ENCODE results near the gene ADAMTS16. TPM values are rescaled to one million over a fixed set of nuclear protein-coding genes. Genes with fewer than 3 reads are reported as not detected.

ADAMTS16 gene
- polyA plus RNA-seq, 3 donors: not detected

DNA sequence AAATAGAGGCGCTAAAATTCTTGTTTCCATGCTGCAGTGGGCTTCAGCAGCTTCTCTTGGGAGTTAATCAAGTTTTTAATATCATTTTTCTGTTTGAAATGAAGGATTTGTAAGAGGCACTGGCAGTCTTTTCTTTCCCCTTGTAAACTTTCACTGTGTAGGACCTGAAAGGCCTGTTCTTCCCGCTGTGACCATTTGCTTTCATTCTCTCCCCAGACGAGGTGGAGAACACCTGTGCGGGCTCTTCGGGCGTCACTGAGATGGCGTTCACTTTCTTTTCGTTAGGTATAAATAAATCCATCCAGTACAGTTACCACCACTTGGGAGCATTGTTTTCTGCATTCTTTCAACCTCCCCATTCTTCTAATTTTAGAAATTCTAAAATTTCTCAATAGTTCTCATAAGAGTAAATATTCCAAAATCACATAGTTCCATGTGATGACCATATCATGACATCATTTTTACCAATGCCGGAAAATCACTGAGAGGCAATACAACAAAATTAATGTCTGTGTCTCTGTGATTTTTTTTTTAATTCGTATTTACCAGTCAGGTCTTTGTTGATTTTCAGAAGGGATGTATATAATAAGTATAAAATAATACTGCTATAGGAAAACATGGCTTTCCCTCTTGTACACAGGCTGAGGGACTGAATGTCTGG is 150.7 kb downstream of the ADAMTS16 start:
- Histone ChIP-seq H3K9me3 (replicated peaks in 1 of 2; ENCODE audit: control insufficient read depth in 1 of 2, insufficient read depth in 1 of 2, low read length in 2 of 2) (peaks cover 12 to 26% of the 10 kb centered on the region in 2 donors), H3K4me3 (replicated peaks in 1 of 3; ENCODE audit: low read depth in 2 of 3, low read length in 3 of 3) (no peak overlapping the region), H2AFZ (ENCODE audit: insufficient read depth, low read depth, low read length, poor library complexity, severe bottlenecking) (no peak overlapping the region), H3K9ac (ENCODE audit: insufficient read depth, low read length, poor library complexity, severe bottlenecking) (no peak overlapping the region), H3K27ac (ENCODE audit: low read depth in 1 of 2, low read length in 2 of 2) (no peak overlapping the region), H3K36me3 (replicated peaks in 1 of 2; ENCODE audit: control insufficient read depth in 1 of 2, insufficient read depth in 2 of 2, low read length in 2 of 2) (no peaks in the 10 kb centered on the region), H3K79me2 (ENCODE audit: insufficient read depth, low read length) (no peaks in the 10 kb centered on the region), H4K20me1 (ENCODE audit: insufficient read depth, low read length) (no peaks in the 10 kb centered on the region), H3K4me2 (replicated peaks; ENCODE audit: extremely low read depth, low read length, poor library complexity, severe bottlenecking) (no peak overlapping the region), H3K4me1 (ENCODE audit: control insufficient read depth in 1 of 2, insufficient read depth in 2 of 2, low read length in 2 of 2) (no peaks in the 10 kb centered on the region), H3K27me3 (ENCODE audit: control insufficient read depth in 2 of 2, insufficient read depth in 2 of 2, low read length in 2 of 2) (no peaks in the 10 kb centered on the region)
- H3K36me3 Mint-ChIP-seq: no peaks in the 10 kb centered on the region
- H3K27me3 Mint-ChIP-seq (ENCODE audit: low read depth in 3 of 3): peaks cover 0 to 3% (median 2%) of the 10 kb centered on the region in 3 donors
- H3K9me3 Mint-ChIP-seq: peaks cover 0 to 26% (median 14%) of the 10 kb centered on the region in 7 donors
- TF ChIP-seq, protein P1, sequence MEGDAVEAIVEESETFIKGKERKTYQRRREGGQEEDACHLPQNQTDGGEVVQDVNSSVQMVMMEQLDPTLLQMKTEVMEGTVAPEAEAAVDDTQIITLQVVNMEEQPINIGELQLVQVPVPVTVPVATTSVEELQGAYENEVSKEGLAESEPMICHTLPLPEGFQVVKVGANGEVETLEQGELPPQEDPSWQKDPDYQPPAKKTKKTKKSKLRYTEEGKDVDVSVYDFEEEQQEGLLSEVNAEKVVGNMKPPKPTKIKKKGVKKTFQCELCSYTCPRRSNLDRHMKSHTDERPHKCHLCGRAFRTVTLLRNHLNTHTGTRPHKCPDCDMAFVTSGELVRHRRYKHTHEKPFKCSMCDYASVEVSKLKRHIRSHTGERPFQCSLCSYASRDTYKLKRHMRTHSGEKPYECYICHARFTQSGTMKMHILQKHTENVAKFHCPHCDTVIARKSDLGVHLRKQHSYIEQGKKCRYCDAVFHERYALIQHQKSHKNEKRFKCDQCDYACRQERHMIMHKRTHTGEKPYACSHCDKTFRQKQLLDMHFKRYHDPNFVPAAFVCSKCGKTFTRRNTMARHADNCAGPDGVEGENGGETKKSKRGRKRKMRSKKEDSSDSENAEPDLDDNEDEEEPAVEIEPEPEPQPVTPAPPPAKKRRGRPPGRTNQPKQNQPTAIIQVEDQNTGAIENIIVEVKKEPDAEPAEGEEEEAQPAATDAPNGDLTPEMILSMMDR (IDR thresholded peaks at IDR 0.05): no peak
- WGBS (ENCODE audit: insufficient coverage): 92% methylated on average over 5 of the region's 10 CpGs
- H3K4me3 Mint-ChIP-seq: no peak overlapping the region
- no peak overlapping the region for H3K27ac Mint-ChIP-seq
- no peaks in the 10 kb centered on the region for H3K4me1 Mint-ChIP-seq
- DNase-seq: no peak
- intact Hi-C loops (cut with micrococcal nuclease): no loop called here

DNA sequence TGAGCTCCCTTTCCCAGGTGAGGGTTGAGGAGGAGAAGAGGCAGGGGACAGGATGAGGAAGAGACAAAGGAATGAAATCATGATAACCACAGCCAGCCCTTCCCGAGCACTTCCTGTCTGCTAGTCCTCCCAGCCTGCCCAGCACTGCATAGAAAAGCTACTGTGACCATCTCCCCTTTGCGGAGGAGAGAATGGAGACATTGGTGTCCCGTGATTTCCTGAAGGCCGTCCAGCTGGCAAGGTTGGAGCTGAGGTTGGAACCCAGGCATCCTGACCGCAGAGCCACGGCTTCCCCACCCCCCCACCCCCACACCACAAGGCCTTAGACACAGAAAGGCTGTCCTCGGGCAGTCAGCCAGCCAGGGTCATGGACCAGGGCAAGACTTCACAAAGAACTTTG is 151.2 kb downstream of the ADAMTS16 start:
- no peak overlapping the region for H3K4me3 Mint-ChIP-seq
- no peaks in the 10 kb centered on the region for H3K4me1 Mint-ChIP-seq
- Histone ChIP-seq H3K4me1 (ENCODE audit: control insufficient read depth in 1 of 2, insufficient read depth in 2 of 2, low read length in 2 of 2) (no peaks in the 10 kb centered on the region), H4K20me1 (ENCODE audit: insufficient read depth, low read length) (no peaks in the 10 kb centered on the region), H2AFZ (ENCODE audit: insufficient read depth, low read depth, low read length, poor library complexity, severe bottlenecking) (no peak overlapping the region), H3K27me3 (ENCODE audit: control insufficient read depth in 2 of 2, insufficient read depth in 2 of 2, low read length in 2 of 2) (no peaks in the 10 kb centered on the region), H3K4me3 (replicated peaks in 1 of 3; ENCODE audit: low read depth in 2 of 3, low read length in 3 of 3) (no peak overlapping the region), H3K79me2 (ENCODE audit: insufficient read depth, low read length) (no peaks in the 10 kb centered on the region), H3K36me3 (replicated peaks in 1 of 2; ENCODE audit: control insufficient read depth in 1 of 2, insufficient read depth in 2 of 2, low read length in 2 of 2) (no peaks in the 10 kb centered on the region), H3K9me3 (replicated peaks in 1 of 2; ENCODE audit: control insufficient read depth in 1 of 2, insufficient read depth in 1 of 2, low read length in 2 of 2) (peaks cover 12 to 26% of the 10 kb centered on the region in 2 donors), H3K4me2 (replicated peaks; ENCODE audit: extremely low read depth, low read length, poor library complexity, severe bottlenecking) (no peak overlapping the region), H3K9ac (ENCODE audit: insufficient read depth, low read length, poor library complexity, severe bottlenecking) (no peak overlapping the region), H3K27ac (ENCODE audit: low read depth in 1 of 2, low read length in 2 of 2) (no peak overlapping the region)
- no peak overlapping the region for H3K27ac Mint-ChIP-seq
- WGBS (ENCODE audit: insufficient coverage): 63% methylated on average over 2 of the region's 7 CpGs
- peaks cover 0 to 30% (median 14%) of the 10 kb centered on the region in 7 donors for H3K9me3 Mint-ChIP-seq
- no peaks in the 10 kb centered on the region for H3K36me3 Mint-ChIP-seq
- TF ChIP-seq, protein P1 (IDR thresholded peaks at IDR 0.05): no peak
- DNase-seq: no peak
- peaks cover 0 to 3% (median 2%) of the 10 kb centered on the region in 3 donors for H3K27me3 Mint-ChIP-seq (ENCODE audit: low read depth in 3 of 3)
- intact Hi-C loops (cut with micrococcal nuclease): no loop called here
